Tibial nerve (tissue), 4 donors: ENCODE results near the gene ERN1. TPM values are rescaled to one million over a fixed set of nuclear protein-coding genes. Genes with fewer than 3 reads are reported as not detected.
A peak's percentile ranks its signal among the peaks of the same experiment; 100 is the strongest.

Experiments used
- DNase-seq, 2 donors: peaks; one replicate each; pipeline ENCODE4 v3.0.0-alpha.2; 2019; ENCODE audit warnings: low spot score in 2 of 2
- H3K27ac ChIP-seq, 4 donors: fragments of 200-600 bp; sonication (generic) in 3 of 4; one replicate each; pipeline ENCODE4 v1.5.1; 2017 to 2019; ENCODE audit warnings: mild to moderate bottlenecking in 1 of 4
- H3K27me3 ChIP-seq, 2 donors: fragments of 200-600 bp; sonication (generic) in 1 of 2; one replicate each; pipeline versions ENCODE4 v1.5.1 to v1.6.0; 2017 to 2019
- H3K36me3 ChIP-seq, 3 donors: fragments of 200-600 bp; sonication (generic); one replicate each; pipeline ENCODE4 v1.5.1; 2018 to 2019
- H3K4me1 ChIP-seq, 4 donors: fragments of 200-600 bp; sonication (generic) in 3 of 4; one replicate each; pipeline ENCODE4 v1.5.1; 2017 to 2019
- H3K4me3 ChIP-seq, 4 donors: fragments of 200-600 bp; sonication (generic) in 3 of 4; one replicate each; pipeline ENCODE4 v1.5.1; 2017 to 2019; ENCODE audit warnings: mild to moderate bottlenecking in 1 of 4, moderate library complexity in 1 of 4
- H3K9me3 ChIP-seq, 4 donors: fragments of 200-600 bp; sonication (generic) in 3 of 4; one replicate each; pipeline ENCODE4 v1.5.1; 2017 to 2019
- EP300 ChIP-seq, 2 donors: sonication (generic); formaldehyde crosslinking; IDR thresholded peaks; one replicate each; pipeline ENCODE4 v1.6.1; 2017; ENCODE audit warnings: antibody characterized with exemption in 2 of 2, mild to moderate bottlenecking in 1 of 2
- POLR2A ChIP-seq, 2 donors: fragments of 450-650 bp; IDR thresholded peaks; one replicate each; pipeline ENCODE4 v1.6.1; 2017; ENCODE audit warnings: antibody characterized with exemption in 2 of 2, mild to moderate bottlenecking in 2 of 2, moderate library complexity in 2 of 2
- WGBS, 2 donors: methylation state at CpG; one replicate each; pipeline ENCODE4 v1.1.5; 2018; 5-methylcytosine and 5-hydroxymethylcytosine counted together
- total RNA-seq, 4 donors: library from RNA; depleted of rRNA; stranded (reverse); fragments of >200 nt; gene quantifications; one replicate each; pipeline ENCODE4 v1.1.0, GENCODE V29; 2016
- TF ChIP-seq, protein P1 (sequence below), 5 experiments: fragments of 200-600 bp in 3 of 5; fragments of 450-650 bp in 2 of 5; sonication (generic) in 3 of 5; IDR thresholded peaks; one replicate each; pipeline ENCODE4 v1.5.1; 2016 to 2019; ENCODE audit warnings: antibody characterized with exemption in 5 of 5, mild to moderate bottlenecking in 3 of 5, moderate library complexity in 2 of 5

The ERN1 gene
- total RNA-seq, 4 donors from 2014 or later = 8.7 to 17.7 (median 13.5) TPM

DNA sequence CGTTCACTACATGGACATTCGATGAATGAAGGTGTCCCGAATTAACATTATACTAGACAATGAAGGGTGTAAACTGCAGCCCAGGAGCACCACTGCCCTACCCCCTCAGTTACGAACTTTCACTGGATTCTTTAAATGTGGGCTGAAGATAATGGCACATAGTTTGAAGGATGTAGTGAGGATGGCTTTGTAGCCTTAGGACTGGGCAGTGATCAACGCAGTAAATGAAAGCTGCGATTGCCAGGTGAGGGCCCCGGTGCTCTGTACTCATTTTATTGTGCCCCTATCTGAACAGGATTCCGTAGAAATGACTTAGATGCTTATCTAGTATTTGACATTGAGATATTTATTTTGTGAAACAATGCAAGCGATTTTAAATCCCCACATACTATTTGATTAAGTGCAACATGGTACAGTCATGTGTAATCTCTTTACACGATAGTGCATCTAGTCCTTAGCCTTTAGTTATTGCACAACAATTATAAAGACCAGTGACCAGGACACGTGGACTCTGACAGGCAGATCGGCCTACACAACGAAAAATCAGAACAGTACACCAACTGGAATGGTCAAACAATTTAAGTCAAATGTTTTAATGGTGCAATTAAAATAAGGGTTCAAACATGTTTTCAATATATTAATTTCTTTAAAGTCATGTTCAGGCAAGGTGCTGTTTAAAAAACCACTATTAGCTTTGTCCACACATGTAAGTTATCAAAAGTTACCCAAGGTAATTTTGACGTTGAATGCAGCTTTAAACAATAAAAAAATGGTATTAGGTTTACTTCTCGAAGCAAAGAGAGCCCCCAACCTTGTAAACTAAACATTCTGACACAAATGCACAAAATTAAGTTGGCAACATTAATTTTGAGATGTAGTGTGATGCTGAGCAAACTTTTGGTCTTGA is 17.4 kb upstream of the ERN1 start:
- 47 to 53% methylated on average over 15 of the region's 15 CpGs for WGBS, 2 donors
- no peaks in the 10 kb centered on the region for H3K9me3 ChIP-seq
- H3K27me3 ChIP-seq = no peaks in the 10 kb centered on the region
- peaks cover 0 to 25% (median 4%) of the 10 kb centered on the region in 4 donors for H3K4me1 ChIP-seq
- TF ChIP-seq POLR2A (IDR thresholded peaks at IDR 0.05) (peak in 1 of 2 donors; percentile 22), EP300 (IDR thresholded peaks at IDR 0.05) (no peak)
- TF ChIP-seq, protein P1, sequence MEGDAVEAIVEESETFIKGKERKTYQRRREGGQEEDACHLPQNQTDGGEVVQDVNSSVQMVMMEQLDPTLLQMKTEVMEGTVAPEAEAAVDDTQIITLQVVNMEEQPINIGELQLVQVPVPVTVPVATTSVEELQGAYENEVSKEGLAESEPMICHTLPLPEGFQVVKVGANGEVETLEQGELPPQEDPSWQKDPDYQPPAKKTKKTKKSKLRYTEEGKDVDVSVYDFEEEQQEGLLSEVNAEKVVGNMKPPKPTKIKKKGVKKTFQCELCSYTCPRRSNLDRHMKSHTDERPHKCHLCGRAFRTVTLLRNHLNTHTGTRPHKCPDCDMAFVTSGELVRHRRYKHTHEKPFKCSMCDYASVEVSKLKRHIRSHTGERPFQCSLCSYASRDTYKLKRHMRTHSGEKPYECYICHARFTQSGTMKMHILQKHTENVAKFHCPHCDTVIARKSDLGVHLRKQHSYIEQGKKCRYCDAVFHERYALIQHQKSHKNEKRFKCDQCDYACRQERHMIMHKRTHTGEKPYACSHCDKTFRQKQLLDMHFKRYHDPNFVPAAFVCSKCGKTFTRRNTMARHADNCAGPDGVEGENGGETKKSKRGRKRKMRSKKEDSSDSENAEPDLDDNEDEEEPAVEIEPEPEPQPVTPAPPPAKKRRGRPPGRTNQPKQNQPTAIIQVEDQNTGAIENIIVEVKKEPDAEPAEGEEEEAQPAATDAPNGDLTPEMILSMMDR (IDR thresholded peaks at IDR 0.05) = no peak
- H3K4me3 ChIP-seq = peak overlapping the region in 3 of 4 donors; percentile 61 to 75 (median 75)
- no peak for DNase-seq
- H3K27ac ChIP-seq = peak overlapping the region; percentile 91 to 97 (median 92)
- H3K36me3 ChIP-seq = peaks cover 0 to 32% (median 0%) of the 10 kb centered on the region in 3 donors

DNA sequence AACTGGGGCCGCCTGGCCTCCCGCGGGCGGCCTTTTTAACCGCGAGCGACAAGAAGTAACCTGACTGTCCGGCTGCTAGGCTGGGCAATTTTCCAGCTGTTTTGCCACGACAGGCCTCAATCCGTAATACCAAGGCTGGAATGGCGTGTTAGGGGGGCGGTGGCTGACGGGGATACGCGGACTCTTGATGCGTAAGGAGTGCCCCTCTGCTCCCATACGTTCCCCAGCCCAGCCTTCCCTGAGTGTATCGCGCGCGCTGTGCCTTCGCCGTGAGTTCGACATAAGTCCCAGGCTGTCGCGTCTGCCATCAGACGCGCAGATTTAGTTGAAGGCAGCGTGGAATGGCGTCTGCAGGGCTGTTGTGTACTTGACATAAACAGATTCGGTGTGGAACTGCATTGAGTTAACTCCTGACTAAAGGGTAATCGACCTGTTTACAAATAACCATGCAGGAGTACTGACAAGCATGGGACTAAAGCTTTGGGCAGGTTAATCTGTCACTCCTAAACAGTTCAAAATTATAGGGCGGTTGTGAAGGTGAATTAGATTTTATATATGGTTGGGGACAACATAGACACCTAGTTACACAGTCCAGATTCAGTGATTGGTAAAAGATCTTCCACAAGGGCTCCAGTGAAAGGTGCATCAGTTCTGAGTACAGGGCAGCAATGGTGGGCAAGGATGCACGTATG is 16.6 kb upstream of the ERN1 start:
- Histone ChIP-seq H3K27me3 (no peaks in the 10 kb centered on the region), H3K36me3 (peaks cover 0 to 27% (median 0%) of the 10 kb centered on the region in 3 donors), H3K4me1 (peaks cover 0 to 25% (median 4%) of the 10 kb centered on the region in 4 donors), H3K4me3 (peak overlapping the region; percentile 61 to 79 (median 75)), H3K9me3 (no peaks in the 10 kb centered on the region), H3K27ac (peak overlapping the region; percentile 91 to 97 (median 92))
- TF ChIP-seq POLR2A (IDR thresholded peaks at IDR 0.05) (no peak), EP300 (IDR thresholded peaks at IDR 0.05) (no peak)
- TF ChIP-seq, protein P1 (IDR thresholded peaks at IDR 0.05) = no peak
- WGBS, 2 donors = 3 to 6% methylated on average over 18 to 34 of the region's 34 CpGs
- peak; percentile 47 to 64 for DNase-seq

DNA sequence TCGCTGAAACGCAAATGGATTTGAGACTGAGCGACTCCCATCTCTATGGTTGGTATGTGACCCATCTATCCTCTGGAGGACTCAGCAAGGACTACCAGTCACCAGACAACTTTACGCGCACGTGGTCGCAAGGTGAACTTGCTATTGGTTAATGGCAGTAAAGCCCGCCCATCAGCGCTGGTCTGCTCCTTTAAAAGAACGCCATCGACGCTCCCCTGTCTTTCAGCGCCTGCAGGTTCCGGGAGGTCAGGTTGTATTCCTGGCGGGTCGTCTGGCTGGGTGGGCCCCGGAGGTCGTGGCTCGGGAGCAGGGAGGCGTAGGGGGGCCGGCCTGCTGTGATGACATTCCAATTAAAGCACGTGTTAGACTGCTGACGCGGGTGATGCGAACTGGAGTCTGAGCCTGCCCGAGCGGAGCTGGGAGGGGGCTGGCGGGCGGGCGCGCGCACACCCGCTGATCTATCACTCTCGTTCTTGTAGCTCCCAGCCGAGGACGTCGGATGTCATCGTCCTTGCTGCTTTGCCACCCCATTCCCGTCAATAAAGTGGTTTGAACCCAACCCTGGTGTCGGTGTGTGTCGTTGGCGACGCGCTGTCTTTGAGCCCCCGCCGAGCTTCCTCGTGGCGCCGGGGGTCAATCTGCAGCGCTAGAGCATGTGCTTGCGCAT is 15.9 kb upstream of the ERN1 start:
- TF ChIP-seq POLR2A (IDR thresholded peaks at IDR 0.05) (peak; percentile 98 to 99), EP300 (IDR thresholded peaks at IDR 0.05) (peak; percentile 71 to 100)
- TF ChIP-seq, protein P1 (IDR thresholded peaks at IDR 0.05) = peak in 2 of 5 experiments; percentile 48 to 59
- Histone ChIP-seq H3K36me3 (peaks cover 0 to 25% (median 0%) of the 10 kb centered on the region in 3 donors), H3K27me3 (no peaks in the 10 kb centered on the region), H3K4me1 (peaks cover 0 to 25% (median 4%) of the 10 kb centered on the region in 4 donors), H3K27ac (peak overlapping the region; percentile 91 to 97 (median 92)), H3K9me3 (no peaks in the 10 kb centered on the region), H3K4me3 (peak overlapping the region; percentile 61 to 79 (median 75))
- 0% methylated on average over 24 to 38 of the region's 51 CpGs for WGBS, 2 donors
- DNase-seq = peak; percentile 97 to 98

DNA sequence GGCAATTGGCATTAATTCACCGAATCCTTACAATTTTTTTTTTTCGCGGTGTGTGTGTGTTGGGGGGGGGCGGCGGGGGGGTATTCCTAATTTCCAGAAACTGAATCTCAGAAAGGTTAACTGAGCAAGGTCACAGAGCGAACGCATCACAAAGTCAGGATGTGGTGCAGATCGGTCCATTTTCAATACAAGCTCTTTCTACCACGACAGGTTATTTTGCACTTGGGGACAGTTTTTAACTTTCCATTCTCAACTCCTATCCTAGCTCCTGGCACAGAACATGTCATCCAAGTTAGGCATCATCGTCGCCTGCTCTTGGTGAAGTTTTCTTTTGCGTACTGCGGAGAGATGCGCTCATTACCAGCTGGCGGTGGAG is 15.4 kb upstream of the ERN1 start:
- peak overlapping the region; percentile 61 to 79 (median 75) for H3K4me3 ChIP-seq
- H3K4me1 ChIP-seq = peaks cover 0 to 25% (median 4%) of the 10 kb centered on the region in 4 donors
- H3K27me3 ChIP-seq = no peaks in the 10 kb centered on the region
- no peak for DNase-seq
- peak overlapping the region; percentile 88 to 94 (median 91) for H3K27ac ChIP-seq
- no peaks in the 10 kb centered on the region for H3K9me3 ChIP-seq
- peaks cover 0 to 20% (median 0%) of the 10 kb centered on the region in 3 donors for H3K36me3 ChIP-seq
- 0 to 1% methylated on average over 15 of the region's 15 CpGs for WGBS, 2 donors
- no peak for TF ChIP-seq POLR2A (IDR thresholded peaks at IDR 0.05)
- TF ChIP-seq EP300 (IDR thresholded peaks at IDR 0.05) = no peak
- TF ChIP-seq, protein P1 (IDR thresholded peaks at IDR 0.05) = no peak
